Measurements from ENCODE around the gene BRICD5. TPM values are rescaled to one million over a fixed set of nuclear protein-coding genes. Genes with fewer than 3 reads are reported as not detected.
A peak's percentile ranks its signal among the peaks of the same experiment; 100 is the strongest.

Gene BRICD5
- total and polyA plus RNA-seq, 2 experiments from 2014 or later = 0.56 to 2.9 TPM

GRCh38 chr16:2250652-2251295 lies 40.1 kb upstream of the BRICD5 start:
- Histone ChIP-seq H3K79me2 (ENCODE audit: insufficient read depth) (peaks cover 50% of the 10 kb centered on the region), H3K9me2 (ENCODE audit: insufficient read depth) (no peaks in the 10 kb centered on the region), H3K4me1 (ENCODE audit: insufficient read depth) (peaks cover 14% of the 10 kb centered on the region; the same call in 1 of the 2 replicates), H3K27ac (peak overlapping the region; percentile 73), H2AFZ (peak overlapping the region; percentile 86), H3K9ac (peak overlapping the region; percentile 90), H3K4me3 (peak overlapping the region; percentile 92), H4K20me1 (ENCODE audit: insufficient read depth) (0 out of 2 replicates have a peak, but pooled peaks cover 3% of the 10 kb centered on the region), H3K27me3 (replicated peaks; ENCODE audit: insufficient read depth) (no peaks in the 10 kb centered on the region), H3F3A (ENCODE audit: insufficient read depth) (peaks cover 22% of the 10 kb centered on the region), H3K4me2 (ENCODE audit: unreplicated experiment) (peak overlapping the region; percentile 97), H3K9me3 (ENCODE audit: low read depth) (no peaks in the 10 kb centered on the region), H3K36me3 (ENCODE audit: low read depth) (peaks cover 20% of the 10 kb centered on the region)
- in situ Hi-C loops (cut with MboI) = no loop called here
- 3 to 6% methylated on average over 26 to 34 of the region's 35 CpGs for WGBS, 2 experiments (ENCODE audit: low coverage in 1 of 2, low lambda C conversion rate in 2 of 2, missing lambda C conversion rate in 2 of 2)
- TF ChIP-seq EZH2phosphoT487 (IDR thresholded peaks at IDR 0.05; ENCODE audit: insufficient read depth, low read depth) (no peak), EZH2 (IDR thresholded peaks at IDR 0.05; ENCODE audit: insufficient read depth, poor library complexity, severe bottlenecking) (no peak)
- DNase-seq = peak; percentile 50

DNA sequence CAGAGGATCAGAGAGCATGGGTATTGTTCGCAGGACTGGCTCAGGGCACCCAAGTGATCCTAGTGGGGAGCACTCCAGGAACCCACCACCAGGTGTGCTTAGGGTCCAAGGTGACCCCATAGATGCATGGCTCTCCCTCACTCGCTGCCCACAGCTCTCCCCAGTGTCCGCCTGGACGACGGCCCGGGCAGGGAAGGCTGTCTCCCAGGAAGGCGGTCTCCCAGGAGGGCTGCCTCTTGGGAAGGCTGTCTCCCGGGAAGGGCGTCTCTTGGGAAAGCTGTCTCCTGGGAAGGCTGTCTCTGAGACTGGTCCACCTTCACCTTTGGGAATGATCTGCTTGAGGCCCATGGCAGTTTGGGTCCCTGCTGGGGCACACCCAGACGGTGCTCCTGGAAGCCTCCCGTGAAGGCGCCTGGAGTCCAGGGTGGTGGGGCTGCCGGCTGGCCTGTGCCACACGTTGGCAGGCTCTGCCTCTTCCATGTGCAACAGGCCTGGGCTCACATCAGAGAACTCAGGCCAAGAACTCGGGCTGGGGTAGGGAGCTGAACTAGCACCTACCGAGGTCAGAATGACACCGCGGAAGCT lies 35.7 kb upstream of the BRICD5 start:
- H3F3A ChIP-seq (ENCODE audit: insufficient read depth) = no peaks in the 10 kb centered on the region
- no peaks in the 10 kb centered on the region for H3K9me2 ChIP-seq (ENCODE audit: insufficient read depth)
- H2AFZ ChIP-seq = no peak overlapping the region
- H3K27me3 ChIP-seq (replicated peaks; ENCODE audit: insufficient read depth) = no peaks in the 10 kb centered on the region
- H4K20me1 ChIP-seq (ENCODE audit: insufficient read depth) = no peaks in the 10 kb centered on the region
- H3K9me3 ChIP-seq (ENCODE audit: low read depth) = no peaks in the 10 kb centered on the region
- in situ Hi-C loops (cut with MboI) = no loop called here
- no peak for TF ChIP-seq EZH2 (IDR thresholded peaks at IDR 0.05; ENCODE audit: insufficient read depth, poor library complexity, severe bottlenecking)
- TF ChIP-seq EZH2phosphoT487 (IDR thresholded peaks at IDR 0.05; ENCODE audit: insufficient read depth, low read depth) = no peak
- H3K4me3 ChIP-seq = no peak overlapping the region
- H3K27ac ChIP-seq = no peak overlapping the region
- H3K36me3 ChIP-seq (ENCODE audit: low read depth) = peaks cover 12% of the 10 kb centered on the region; the same call in 1 of the 2 replicates
- WGBS, 2 experiments (ENCODE audit: low coverage in 1 of 2, low lambda C conversion rate in 2 of 2, missing lambda C conversion rate in 2 of 2) = 91 to 93% methylated on average over 18 of the region's 18 CpGs
- H3K4me2 ChIP-seq (ENCODE audit: unreplicated experiment) = no peak overlapping the region
- H3K4me1 ChIP-seq (ENCODE audit: insufficient read depth) = peaks cover 9% of the 10 kb centered on the region; the same call in 1 of the 2 replicates
- DNase-seq = no peak
- H3K79me2 ChIP-seq (ENCODE audit: insufficient read depth) = peaks cover 41% of the 10 kb centered on the region
- H3K9ac ChIP-seq = no peak overlapping the region

DNA sequence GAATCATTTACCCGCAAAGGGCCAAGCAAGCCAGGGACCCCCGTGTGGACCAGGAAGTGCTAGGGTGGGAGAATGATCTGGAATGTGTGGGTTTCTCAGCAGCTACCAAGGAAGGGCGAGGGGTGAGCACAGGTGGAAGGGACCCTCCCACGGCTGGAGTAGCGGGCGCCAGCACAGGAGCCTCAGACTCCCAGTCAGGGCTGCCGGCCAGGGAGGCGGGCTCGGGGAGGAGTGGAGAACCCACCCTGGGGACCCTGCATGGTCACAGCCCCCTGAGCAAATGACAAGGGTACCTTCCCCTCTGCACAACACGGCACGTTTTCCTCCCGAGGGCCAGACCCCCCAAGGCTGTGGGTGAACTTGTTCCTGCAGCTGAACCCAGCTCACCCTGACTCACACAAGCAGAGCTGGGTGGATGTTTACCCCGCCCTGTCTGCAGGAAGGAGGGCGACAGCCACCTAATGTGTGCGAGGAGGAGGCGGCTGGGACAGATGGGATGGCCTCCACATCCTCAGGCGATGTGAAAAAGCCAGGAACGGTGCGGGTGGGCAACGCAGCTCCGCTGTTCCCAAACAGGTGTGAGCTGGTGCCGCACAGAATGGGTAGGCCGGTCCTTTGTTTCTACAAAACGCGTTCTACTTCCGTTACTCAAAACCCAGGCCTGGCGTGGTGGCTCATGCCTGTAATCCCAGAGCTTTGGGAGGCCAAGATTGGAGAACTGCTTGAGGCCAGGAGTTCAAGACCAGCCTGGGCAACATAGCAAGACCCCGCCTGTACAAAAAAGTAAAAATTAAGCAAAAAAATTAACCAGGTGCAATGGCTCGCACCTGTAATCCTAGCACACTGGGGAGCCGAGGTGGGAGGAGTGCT lies 34.5 kb upstream of the BRICD5 start:
- Histone ChIP-seq H3K9me2 (ENCODE audit: insufficient read depth) (no peaks in the 10 kb centered on the region), H3K27ac (no peak overlapping the region), H3F3A (ENCODE audit: insufficient read depth) (no peaks in the 10 kb centered on the region), H3K27me3 (replicated peaks; ENCODE audit: insufficient read depth) (no peaks in the 10 kb centered on the region), H3K79me2 (ENCODE audit: insufficient read depth) (peaks cover 32% of the 10 kb centered on the region), H3K36me3 (ENCODE audit: low read depth) (peaks cover 12% of the 10 kb centered on the region; the same call in 1 of the 2 replicates), H3K4me1 (ENCODE audit: insufficient read depth) (peaks cover 5% of the 10 kb centered on the region; the same call in 1 of the 2 replicates), H4K20me1 (ENCODE audit: insufficient read depth) (no peaks in the 10 kb centered on the region), H3K9ac (no peak overlapping the region), H3K9me3 (ENCODE audit: low read depth) (no peaks in the 10 kb centered on the region), H3K4me3 (no peak overlapping the region), H3K4me2 (ENCODE audit: unreplicated experiment) (no peak overlapping the region), H2AFZ (no peak overlapping the region)
- DNase-seq = no peak
- 90 to 92% methylated on average over 27 to 30 of the region's 30 CpGs for WGBS, 2 experiments (ENCODE audit: low coverage in 1 of 2, low lambda C conversion rate in 2 of 2, missing lambda C conversion rate in 2 of 2)
- in situ Hi-C loops (cut with MboI) = no loop called here
- TF ChIP-seq EZH2 (IDR thresholded peaks at IDR 0.05; ENCODE audit: insufficient read depth, poor library complexity, severe bottlenecking) = no peak
- TF ChIP-seq EZH2phosphoT487 (IDR thresholded peaks at IDR 0.05; ENCODE audit: insufficient read depth, low read depth) = no peak

DNA sequence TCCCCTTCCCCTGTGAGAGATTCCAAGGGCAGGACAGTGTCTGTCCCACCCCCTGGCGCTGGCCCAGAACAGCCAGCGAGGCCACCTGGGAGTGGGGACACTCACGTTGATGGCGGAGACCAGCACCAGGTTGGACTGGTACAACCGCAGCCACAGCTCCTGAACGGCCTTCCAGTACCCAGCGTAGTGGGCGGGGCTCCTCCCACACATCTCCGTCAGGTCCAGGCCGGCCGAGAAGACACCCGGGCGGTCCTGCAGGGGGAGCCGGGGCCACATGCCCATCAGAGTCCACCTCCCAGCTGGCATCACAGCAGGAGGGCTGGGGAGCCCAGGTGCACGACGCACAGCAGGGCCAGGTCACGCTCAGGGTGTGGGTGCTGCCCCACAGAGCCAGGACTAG lies 33.6 kb upstream of the BRICD5 start:
- no peaks in the 10 kb centered on the region for H3K4me1 ChIP-seq (ENCODE audit: insufficient read depth)
- H3K4me2 ChIP-seq (ENCODE audit: unreplicated experiment) = no peak overlapping the region
- H3K36me3 ChIP-seq (ENCODE audit: low read depth) = peaks cover 12% of the 10 kb centered on the region; the same call in 1 of the 2 replicates
- no peak for DNase-seq
- no peak overlapping the region for H3K27ac ChIP-seq
- no peaks in the 10 kb centered on the region for H3F3A ChIP-seq (ENCODE audit: insufficient read depth)
- 86 to 87% methylated on average over 13 to 17 of the region's 17 CpGs for WGBS, 2 experiments (ENCODE audit: low coverage in 1 of 2, low lambda C conversion rate in 2 of 2, missing lambda C conversion rate in 2 of 2)
- no peaks in the 10 kb centered on the region for H3K27me3 ChIP-seq (replicated peaks; ENCODE audit: insufficient read depth)
- in situ Hi-C loops (cut with MboI) = no loop called here
- H3K79me2 ChIP-seq (ENCODE audit: insufficient read depth) = peaks cover 25% of the 10 kb centered on the region
- no peaks in the 10 kb centered on the region for H4K20me1 ChIP-seq (ENCODE audit: insufficient read depth)
- no peak overlapping the region for H3K4me3 ChIP-seq
- H2AFZ ChIP-seq = no peak overlapping the region
- TF ChIP-seq EZH2phosphoT487 (IDR thresholded peaks at IDR 0.05; ENCODE audit: insufficient read depth, low read depth) (no peak), EZH2 (IDR thresholded peaks at IDR 0.05; ENCODE audit: insufficient read depth, poor library complexity, severe bottlenecking) (no peak)
- H3K9ac ChIP-seq = no peak overlapping the region
- H3K9me3 ChIP-seq (ENCODE audit: low read depth) = no peaks in the 10 kb centered on the region
- H3K9me2 ChIP-seq (ENCODE audit: insufficient read depth) = no peaks in the 10 kb centered on the region
